Measurements from ENCODE around the gene SLC23A3.

The SLC23A3 gene

DNA sequence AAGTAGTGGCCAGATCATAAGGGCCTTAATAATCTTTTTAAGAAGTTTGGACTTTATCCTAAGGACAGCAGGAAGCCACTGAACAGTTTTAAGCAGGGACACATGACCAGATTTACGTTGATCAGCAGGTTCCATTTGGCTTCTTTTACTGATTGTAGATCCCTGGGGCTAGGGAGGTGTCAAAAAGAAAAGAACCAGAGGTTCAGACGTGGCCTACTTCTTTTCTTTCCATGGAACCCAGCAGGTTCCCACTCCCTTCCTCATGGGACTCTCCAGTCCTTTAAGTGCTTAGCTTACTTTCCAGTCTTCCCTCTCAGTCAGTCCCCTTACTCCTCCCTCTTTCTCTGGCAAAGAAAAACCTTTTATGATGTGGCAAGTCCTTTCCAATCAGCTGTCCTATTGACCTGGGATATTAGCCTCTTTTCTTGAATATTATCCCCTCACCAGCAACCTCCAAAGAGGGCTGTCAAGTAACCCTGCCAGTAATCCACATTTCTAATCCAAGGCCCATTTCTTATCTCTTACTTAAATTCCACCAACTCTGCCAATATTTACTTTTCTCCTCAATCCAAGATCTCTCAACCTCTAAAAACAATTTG is 42.7 kb downstream of the SLC23A3 start:
- TF ChIP-seq, protein P1, sequence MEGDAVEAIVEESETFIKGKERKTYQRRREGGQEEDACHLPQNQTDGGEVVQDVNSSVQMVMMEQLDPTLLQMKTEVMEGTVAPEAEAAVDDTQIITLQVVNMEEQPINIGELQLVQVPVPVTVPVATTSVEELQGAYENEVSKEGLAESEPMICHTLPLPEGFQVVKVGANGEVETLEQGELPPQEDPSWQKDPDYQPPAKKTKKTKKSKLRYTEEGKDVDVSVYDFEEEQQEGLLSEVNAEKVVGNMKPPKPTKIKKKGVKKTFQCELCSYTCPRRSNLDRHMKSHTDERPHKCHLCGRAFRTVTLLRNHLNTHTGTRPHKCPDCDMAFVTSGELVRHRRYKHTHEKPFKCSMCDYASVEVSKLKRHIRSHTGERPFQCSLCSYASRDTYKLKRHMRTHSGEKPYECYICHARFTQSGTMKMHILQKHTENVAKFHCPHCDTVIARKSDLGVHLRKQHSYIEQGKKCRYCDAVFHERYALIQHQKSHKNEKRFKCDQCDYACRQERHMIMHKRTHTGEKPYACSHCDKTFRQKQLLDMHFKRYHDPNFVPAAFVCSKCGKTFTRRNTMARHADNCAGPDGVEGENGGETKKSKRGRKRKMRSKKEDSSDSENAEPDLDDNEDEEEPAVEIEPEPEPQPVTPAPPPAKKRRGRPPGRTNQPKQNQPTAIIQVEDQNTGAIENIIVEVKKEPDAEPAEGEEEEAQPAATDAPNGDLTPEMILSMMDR (IDR thresholded peaks at IDR 0.05; ENCODE audit: borderline replicate concordance, control extremely low read depth, extremely low read depth, insufficient read depth, missing control alignments) = no peak
- DNase-seq (ENCODE audit: low spot score) = no peak
- in situ Hi-C loops (cut with MboI; ENCODE audit: low sequenced_read_pairs, unreplicated experiment) = no loop called here

DNA sequence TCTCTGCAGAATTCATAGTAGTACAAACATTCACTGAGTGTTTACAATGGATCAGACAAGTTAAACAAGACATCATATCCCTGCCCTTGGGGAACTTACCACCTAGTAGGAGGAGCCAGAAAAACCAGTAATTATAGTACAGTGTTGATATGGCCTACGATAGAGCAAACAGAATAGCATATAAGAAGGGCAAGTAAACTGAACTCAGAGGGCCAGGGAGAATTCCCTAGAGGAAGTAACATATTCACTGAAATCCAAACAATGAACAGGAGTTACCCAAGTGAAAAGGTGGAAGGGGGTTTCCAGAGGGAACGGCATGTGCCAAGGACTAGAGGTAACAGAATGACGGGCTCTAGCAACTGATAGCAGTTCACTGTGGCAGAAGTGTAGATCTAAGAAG is 43.3 kb downstream of the SLC23A3 start:
- TF ChIP-seq, protein P1 (IDR thresholded peaks at IDR 0.05; ENCODE audit: borderline replicate concordance, control extremely low read depth, extremely low read depth, insufficient read depth, missing control alignments) = no peak
- in situ Hi-C loops (cut with MboI; ENCODE audit: low sequenced_read_pairs, unreplicated experiment) = no loop called here
- no peak for DNase-seq (ENCODE audit: low spot score)

GRCh38 chr2:219125886-219126270 is 44.0 kb downstream of the SLC23A3 start:
- TF ChIP-seq, protein P1 (IDR thresholded peaks at IDR 0.05; ENCODE audit: borderline replicate concordance, control extremely low read depth, extremely low read depth, insufficient read depth, missing control alignments) = no peak
- in situ Hi-C loops (cut with MboI; ENCODE audit: low sequenced_read_pairs, unreplicated experiment) = no loop called here
- DNase-seq (ENCODE audit: low spot score) = no peak

DNA sequence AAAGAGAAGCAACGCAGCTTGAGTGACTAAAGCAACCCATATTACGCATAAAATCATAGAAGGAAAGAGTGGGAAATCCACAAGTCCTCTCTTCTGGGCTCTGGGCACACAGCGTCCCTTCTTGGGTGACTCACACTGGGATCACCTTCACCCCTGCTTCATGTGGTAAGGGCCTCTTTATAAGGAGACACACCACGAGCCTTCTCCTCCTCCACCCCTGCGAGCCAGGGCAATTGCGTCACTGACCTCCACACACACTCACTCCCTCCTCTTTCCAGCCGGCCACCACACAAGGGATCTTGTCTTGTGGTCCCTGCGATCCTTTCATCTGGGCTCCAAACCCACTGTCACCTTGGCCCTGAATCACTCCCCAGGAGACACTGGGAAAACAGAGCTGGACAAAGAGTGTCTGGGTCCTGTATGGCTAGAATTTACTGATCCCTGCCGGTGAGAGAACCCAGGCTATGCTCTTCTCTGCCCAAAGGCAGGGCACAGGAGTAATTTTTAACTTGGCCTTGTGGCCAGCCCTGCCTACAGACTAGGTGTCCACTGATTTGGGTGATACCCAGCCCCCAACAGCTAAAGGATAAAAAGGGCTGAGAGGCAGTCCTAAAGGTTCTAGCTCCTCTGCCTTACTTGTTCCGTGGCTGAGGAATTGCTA is 44.5 kb downstream of the SLC23A3 start:
- TF ChIP-seq, protein P1 (IDR thresholded peaks at IDR 0.05; ENCODE audit: borderline replicate concordance, control extremely low read depth, extremely low read depth, insufficient read depth, missing control alignments) = no peak
- in situ Hi-C loops (cut with MboI; ENCODE audit: low sequenced_read_pairs, unreplicated experiment) = no loop called here
- no peak for DNase-seq (ENCODE audit: low spot score)

- DNase-seq (ENCODE audit: low spot score) = no peak
- in situ Hi-C loops (cut with MboI; ENCODE audit: low sequenced_read_pairs, unreplicated experiment) = no loop called here
- TF ChIP-seq, protein P1 (IDR thresholded peaks at IDR 0.05; ENCODE audit: borderline replicate concordance, control extremely low read depth, extremely low read depth, insufficient read depth, missing control alignments) = no peak
Observed at GRCh38 chr2:219124381-219125110, 45.3 kb downstream of the SLC23A3 start.

- TF ChIP-seq, protein P1 (IDR thresholded peaks at IDR 0.05; ENCODE audit: borderline replicate concordance, control extremely low read depth, extremely low read depth, insufficient read depth, missing control alignments) = no peak
- no peak for DNase-seq (ENCODE audit: low spot score)
- in situ Hi-C loops (cut with MboI; ENCODE audit: low sequenced_read_pairs, unreplicated experiment) = no loop called here
Observed at GRCh38 chr2:219123356-219124135, 46.3 kb downstream of the SLC23A3 start.

All from GM13976 (cell line).